ENCODE data around the gene ZFYVE19.

DNA sequence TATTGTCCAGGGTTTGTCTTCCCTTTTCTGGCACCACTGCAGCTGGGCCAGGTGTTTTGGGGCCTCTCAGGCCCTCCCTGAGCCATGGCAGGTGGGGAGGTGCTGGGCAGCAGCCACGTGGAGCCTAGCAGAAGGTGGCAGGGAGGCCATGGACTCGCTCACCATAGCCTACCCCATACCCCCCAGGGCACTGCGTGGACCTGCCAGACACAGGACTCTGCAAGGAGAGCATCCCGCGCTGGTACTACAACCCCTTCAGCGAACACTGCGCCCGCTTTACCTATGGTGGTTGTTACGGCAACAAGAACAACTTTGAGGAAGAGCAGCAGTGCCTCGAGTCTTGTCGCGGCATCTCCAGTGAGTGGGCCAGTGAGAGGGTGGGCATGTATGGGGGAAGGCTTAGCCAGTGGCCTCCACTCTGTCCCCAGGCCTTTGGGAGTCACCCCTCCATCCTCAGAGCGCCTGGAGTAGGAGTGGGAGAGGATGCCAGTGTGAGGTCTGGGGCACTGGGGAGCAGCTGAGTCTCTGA is 48.9 kb downstream of the ZFYVE19 start:
- TF ChIP-seq GATA2 (IDR thresholded peaks at IDR 0.05; ENCODE audit: low read depth, low read length) (no peak), GATA3 (IDR thresholded peaks at IDR 0.05; ENCODE audit: low read depth, low read length) (no peak)
